IPS DF 4.7 (cell line): Measurements from ENCODE around the gene ABCA6.

Source experiments
- DNase-seq: peaks from one replicate; pipeline ENCODE4 v3.0.0-alpha.2; 2013; ENCODE audit warnings: low spot score; ENCODE audit errors: extremely low read depth

ABCA6 gene

GRCh38 chr17:69048634-69049033 is 93.1 kb downstream of the ABCA6 start:
- DNase-seq, result no peak

- DNase-seq, result no peak
These were observed 94.1 kb downstream of the ABCA6 start for GRCh38 chr17:69047368-69048263.

DNA sequence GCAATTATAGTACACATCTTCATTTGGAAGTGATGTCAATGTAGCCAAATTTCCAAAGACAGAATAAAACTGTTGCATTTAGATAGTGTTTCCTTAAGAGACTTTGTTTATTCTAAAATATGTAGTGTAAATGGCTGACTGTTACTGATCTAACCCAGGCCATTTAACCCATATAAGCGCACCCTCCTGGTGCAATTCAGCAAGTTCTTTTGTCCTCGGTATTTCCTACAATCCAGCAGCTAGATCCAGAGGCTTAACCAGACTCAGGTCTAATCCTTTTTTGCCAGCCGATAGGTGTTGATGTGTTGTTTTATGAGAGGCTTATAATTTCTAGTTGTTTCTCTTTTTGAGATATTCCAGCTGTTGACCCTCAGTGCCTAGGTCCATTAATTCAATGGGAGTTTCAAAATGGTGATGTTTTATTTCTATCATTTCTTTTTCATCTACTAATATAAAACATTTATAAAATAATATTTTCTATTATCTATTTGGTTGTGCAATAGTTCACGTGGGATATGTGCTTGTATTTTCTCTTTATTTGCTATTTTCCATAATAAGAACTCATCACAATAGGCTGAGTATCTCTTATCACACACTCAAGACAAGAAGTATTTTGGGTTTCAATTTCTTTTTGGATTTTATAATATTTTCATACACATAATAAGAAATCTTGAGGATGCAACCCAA is 95.4 kb downstream of the ABCA6 start:
- no peak for DNase-seq

- DNase-seq, result no peak
These were observed 96.0 kb downstream of the ABCA6 start for GRCh38 chr17:69045646-69046045.

DNA sequence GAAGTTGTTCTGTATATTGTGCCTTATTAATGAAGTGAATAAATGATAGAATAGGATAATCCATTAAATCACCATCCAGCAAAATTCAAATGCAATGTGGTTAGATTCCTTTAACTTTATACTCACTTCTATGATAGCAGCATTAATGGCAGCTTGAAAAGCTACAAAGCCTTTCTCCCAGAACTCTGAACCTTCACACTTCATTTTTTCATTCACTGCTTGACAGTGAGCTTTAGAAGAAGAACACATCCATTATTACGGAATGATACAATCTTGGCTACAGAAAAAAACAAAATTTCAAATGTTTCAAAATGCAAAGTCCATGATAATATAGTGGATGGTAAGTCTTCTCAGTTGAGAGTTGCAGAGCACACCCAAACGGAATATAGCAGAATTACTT is 97.3 kb downstream of the ABCA6 start:
- DNase-seq, result no peak

DNA sequence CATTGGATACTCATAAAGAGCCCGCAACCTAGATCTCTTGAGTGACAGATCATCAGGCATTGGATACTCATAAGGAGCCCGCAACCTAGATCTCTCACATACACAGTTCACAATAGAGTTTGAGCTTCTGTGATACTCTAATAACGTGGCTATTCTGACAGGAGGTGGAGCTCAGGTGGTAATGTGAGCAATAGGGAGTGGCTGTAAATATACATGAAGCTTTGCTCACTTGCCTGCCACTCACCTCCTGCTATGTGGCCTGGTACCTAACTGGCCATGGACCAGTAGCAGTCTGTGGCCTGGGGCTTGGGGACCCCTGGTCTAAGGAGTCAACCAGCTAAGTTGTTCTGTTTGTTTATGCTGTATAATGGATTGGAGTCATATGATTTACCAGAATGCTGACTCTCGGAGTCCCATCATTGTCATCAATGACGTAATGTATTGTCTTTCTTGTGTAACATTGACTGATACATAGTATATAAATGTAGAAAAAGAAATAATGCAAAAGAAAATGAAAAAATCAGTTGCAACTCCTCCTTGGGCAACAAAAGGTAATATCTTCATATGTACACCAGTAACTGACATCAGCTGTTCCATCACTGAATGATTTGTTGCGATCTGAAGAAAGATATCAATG is 98.5 kb downstream of the ABCA6 start:
- no peak for DNase-seq

- no peak for DNase-seq
These were observed 99.4 kb downstream of the ABCA6 start for GRCh38 chr17:69042308-69042707.

- no peak for DNase-seq
These were observed 109.9 kb downstream of the ABCA6 start for GRCh38 chr17:69031839-69032238.

DNA sequence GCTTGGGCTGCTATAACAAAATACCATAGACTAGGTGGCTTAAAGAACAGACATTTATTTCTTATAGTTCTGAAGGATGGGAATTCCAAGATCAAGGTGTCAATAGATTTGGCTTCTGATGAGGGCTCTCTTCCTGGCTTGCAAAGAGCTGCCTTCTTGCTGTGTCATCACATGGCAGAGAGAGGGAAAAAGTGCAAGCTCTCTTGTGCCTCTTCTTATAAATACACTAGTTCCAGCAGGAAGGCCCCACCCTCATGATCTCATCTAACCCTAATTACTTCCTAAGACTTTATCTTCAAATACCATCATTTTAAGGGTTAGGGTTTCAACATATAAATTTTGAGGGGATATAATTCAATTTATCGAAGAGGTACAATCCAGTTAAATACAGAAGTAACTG is 111.5 kb downstream of the ABCA6 start:
- DNase-seq, result no peak
